22Rv1 (cell line): Measurements from ENCODE around the gene COMTD1.
A peak's percentile ranks its signal among the peaks of the same experiment; 100 is the strongest.
"Not testable (repeated sequence)": the region's sequence is repeated elsewhere in the genome, so short reads cannot be mapped to it uniquely, and the experiment has no call there.

Experiments used
- H3K27ac ChIP-seq: fragments of 450-650 bp; 2 replicates; pipeline ENCODE4 v1.5.1; 2017
- CTCF ChIP-seq: fragments of 450-650 bp; IDR thresholded peaks from 2 replicates; pipeline ENCODE4 v1.5.1; 2017; ENCODE audit warnings: mild to moderate bottlenecking
- ZFX ChIP-seq: fragments of 450-650 bp; IDR thresholded peaks from 2 replicates; pipeline ENCODE4 v1.6.1; 2017; ENCODE audit warnings: antibody characterized with exemption, borderline replicate concordance

The COMTD1 gene

GRCh38 chr10:75228834-75229233 is 6.9 kb downstream of the COMTD1 start:
- peak overlapping the region; percentile 25 for H3K27ac ChIP-seq
- TF ChIP-seq ZFX = no peak
- no peak for TF ChIP-seq CTCF

GRCh38 chr10:75228278-75228677 is 7.5 kb downstream of the COMTD1 start:
- TF ChIP-seq ZFX = no peak
- TF ChIP-seq CTCF = no peak
- peak overlapping the region; percentile 25 for H3K27ac ChIP-seq

DNA sequence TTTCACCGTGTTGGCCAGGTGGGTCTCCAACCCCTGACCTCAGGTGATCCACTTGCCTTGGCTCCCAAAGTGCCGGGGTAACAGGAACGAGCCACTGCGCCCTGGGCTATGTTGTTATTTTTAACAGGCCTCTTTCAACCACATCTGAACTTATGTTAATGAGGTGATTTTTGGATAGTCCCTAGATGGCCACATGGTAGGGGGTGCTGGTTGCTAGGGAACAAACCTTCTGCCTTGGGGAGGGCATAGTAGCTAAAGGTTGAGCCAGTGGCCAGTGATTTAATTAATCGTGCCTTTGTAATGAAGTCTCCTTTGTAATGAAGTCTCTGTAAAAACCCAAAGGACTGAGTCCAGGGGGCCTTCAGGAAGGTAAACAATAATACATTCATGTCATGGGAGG is 9.1 kb downstream of the COMTD1 start:
- H3K27ac ChIP-seq = no peak overlapping the region
- no peak for TF ChIP-seq CTCF
- no peak for TF ChIP-seq ZFX

- no peak for TF ChIP-seq CTCF
- TF ChIP-seq ZFX = no peak
- no peak overlapping the region for H3K27ac ChIP-seq
Observed at GRCh38 chr10:75226095-75226494, 9.7 kb downstream of the COMTD1 start.

DNA sequence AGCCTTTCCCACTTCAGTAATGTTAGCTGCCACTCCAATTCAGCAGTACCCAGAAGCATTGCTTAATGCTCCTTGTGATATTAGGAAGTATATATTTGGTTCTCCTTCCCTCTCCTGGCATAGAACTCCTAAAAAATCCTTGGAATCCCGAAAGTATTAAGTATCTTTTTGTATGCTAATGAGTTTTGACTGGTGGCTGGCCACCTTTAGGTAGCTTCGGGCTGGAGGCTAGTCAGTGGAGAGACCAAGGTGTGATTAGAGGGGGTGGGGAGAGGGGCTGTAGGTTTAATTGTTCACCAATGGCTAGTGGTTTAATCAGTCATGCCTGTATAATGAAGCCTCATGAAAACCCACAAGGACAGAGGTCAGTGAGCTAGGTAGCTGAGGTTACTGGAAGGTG is 12.2 kb downstream of the COMTD1 start:
- TF ChIP-seq CTCF (no peak), ZFX (no peak)
- no peak overlapping the region for H3K27ac ChIP-seq

- H3K27ac ChIP-seq = not testable (repeated sequence)
Observed at GRCh38 chr10:75221492-75221891, 14.3 kb downstream of the COMTD1 start.

DNA sequence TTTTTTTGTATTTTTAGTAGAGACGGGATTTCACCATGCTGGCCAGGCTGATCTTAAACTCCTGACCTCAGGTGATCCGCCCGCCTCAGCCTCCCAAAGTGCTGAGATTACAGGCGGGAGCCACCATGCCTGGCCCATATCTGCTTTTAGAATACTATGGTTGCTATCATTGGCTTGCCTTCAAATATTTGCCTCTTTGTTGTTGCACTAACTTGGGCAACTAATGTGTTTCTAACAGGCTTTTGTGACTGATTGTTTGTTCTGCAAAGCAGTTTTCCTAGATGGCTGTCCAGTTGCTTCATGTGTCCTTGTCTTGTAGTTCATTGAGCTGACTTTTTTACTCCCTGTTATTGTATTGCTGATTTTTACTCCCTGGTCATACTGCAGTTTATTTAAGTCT is 15.5 kb downstream of the COMTD1 start:
- TF ChIP-seq ZFX (no peak), CTCF (no peak)
- no peak overlapping the region for H3K27ac ChIP-seq

GRCh38 chr10:75212343-75212742 is 23.4 kb downstream of the COMTD1 start:
- TF ChIP-seq CTCF (no peak), ZFX (no peak)

More at GRCh38 chr10:75212343-75212742, 23.4 kb downstream of the COMTD1 start:
- H3K27ac ChIP-seq = no peak overlapping the region
